Activated naive CD8-positive, alpha-beta T cell treated with anti-CD3 and anti-CD28 coated beads, Interleukin-2, amount 50 U/mL, for 24 hours (primary cell): ENCODE measurements around the gene JAZF1.
A peak's percentile ranks its signal among the peaks of the same experiment; 100 is the strongest.

ENCODE experiments used
- ATAC-seq: fragments of 150-1000 bp; cut with Tn5 transposase; one replicate; pipeline ENCODE4 v1.10.0; 2021
- DNase-seq: peaks from one replicate; pipeline ENCODE4 v3.0.0; 2021
- H3K27ac Mint-ChIP-seq: one replicate; pipeline ENCODE4 v1.8.0; 2021; ENCODE audit warnings: mild to moderate bottlenecking, mixed read lengths
- H3K27me3 Mint-ChIP-seq: one replicate; pipeline ENCODE4 v1.8.0; 2021; ENCODE audit warnings: mixed read lengths
- H3K36me3 Mint-ChIP-seq: one replicate; pipeline ENCODE4 v1.8.0; 2021; ENCODE audit warnings: low read depth, mixed read lengths
- H3K4me1 Mint-ChIP-seq: one replicate; pipeline ENCODE4 v1.8.0; 2021; ENCODE audit warnings: mixed read lengths
- H3K4me3 Mint-ChIP-seq: one replicate; pipeline ENCODE4 v1.8.0; 2021; ENCODE audit warnings: mild to moderate bottlenecking, moderate library complexity, mixed read lengths
- H3K9me3 Mint-ChIP-seq: one replicate; pipeline ENCODE4 v1.8.0; 2021; ENCODE audit warnings: mixed read lengths

The JAZF1 gene

DNA sequence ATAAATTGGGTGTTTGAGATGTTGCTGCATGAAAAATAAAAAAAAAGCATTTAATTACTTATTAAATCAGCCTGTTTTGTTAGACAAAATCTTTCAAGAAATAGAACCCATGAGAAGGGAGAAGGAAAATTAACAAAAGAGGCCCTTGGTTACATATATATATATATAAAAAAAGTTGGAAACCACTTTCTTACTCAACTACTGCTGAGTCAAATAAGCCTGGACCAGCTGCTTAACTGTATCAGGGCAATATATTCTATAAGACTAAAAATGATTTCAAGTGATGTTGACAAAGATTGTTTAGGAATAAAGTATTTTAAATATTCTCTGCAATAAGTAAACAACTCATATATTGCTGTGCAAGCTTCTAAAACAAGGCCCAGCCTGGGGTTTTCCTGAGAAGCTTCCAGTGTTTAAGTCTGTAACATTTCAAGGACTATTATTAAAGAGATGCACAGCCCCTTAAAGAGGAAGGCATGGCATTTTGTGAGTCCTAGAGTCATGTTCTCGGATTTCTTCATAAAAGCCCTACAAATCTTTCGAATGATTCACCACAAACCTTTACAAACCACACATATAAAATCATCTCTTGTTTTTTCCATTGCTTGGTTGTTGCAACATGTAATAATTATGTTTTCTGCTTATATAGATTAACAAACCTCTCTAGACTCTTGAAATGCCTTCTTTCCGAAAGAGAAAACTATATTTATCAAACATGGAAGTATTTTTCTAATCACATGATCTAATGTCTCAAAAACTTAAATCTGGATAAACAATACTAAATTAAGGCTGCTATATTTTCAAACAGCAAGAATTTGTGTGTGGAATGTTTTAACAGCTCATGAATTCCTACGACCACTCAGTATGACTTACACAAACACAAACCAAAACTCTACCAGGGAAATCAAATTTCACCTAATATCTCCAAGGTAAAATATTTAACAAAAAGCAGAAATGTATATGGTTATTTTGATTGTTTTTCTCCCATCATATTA, 14.3 kb downstream of the JAZF1 start:
- ATAC-seq = peak; percentile 52
- Mint-ChIP-seq H3K27ac (peak overlapping the region; percentile 61), H3K9me3 (no peaks in the 10 kb centered on the region), H3K4me1 (peaks cover 53% of the 10 kb centered on the region), H3K4me3 (no peak overlapping the region), H3K36me3 (peaks cover 5% of the 10 kb centered on the region), H3K27me3 (no peaks in the 10 kb centered on the region)
- DNase-seq = no peak

DNA sequence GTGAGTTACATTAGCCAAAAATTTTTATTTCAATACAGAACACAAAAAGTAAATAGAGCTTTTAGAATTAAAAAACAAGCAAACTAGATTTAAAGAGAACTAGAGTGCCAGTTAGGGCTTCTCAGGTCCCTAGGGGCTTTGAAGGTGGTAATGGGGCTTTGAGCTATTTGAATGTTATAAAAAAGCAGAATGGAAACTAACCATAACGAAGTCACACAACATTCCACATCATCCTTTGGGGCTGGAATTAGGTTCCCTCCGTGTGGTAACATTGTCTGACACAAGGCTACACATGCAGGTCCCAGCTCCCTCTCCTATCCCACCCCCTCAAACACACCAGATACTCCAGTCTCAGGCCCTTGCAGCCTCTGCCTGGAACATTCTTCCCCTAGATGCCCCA, 15.3 kb downstream of the JAZF1 start:
- Mint-ChIP-seq H3K4me1 (peaks cover 52% of the 10 kb centered on the region), H3K27me3 (no peaks in the 10 kb centered on the region), H3K27ac (peak overlapping the region; percentile 31), H3K36me3 (peaks cover 4% of the 10 kb centered on the region), H3K9me3 (no peaks in the 10 kb centered on the region), H3K4me3 (no peak overlapping the region)
- no peak for ATAC-seq
- no peak for DNase-seq

DNA sequence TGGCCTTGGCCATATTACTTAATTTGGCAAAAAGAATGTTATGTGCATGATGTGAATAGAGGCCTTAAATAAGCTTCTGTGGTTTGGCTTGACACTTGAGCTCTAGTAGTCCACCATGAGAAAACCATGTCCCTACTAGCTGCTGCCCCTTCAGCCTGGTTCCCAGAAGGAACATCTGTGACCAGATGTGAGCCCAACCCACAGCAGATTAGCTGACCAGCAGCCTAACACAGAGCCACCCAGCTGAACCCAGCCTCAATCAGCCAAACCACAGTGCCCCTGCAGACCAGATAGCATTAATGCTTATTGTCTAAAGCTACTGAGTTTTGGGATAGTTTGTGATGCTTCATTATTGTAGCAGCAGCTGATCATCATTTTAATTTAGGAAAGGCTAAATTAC, 16.6 kb downstream of the JAZF1 start:
- no peak for DNase-seq
- Mint-ChIP-seq H3K4me3 (no peak overlapping the region), H3K4me1 (peaks cover 49% of the 10 kb centered on the region), H3K9me3 (no peaks in the 10 kb centered on the region), H3K27me3 (no peaks in the 10 kb centered on the region), H3K36me3 (peaks cover 5% of the 10 kb centered on the region), H3K27ac (no peak overlapping the region)
- no peak for ATAC-seq

DNA sequence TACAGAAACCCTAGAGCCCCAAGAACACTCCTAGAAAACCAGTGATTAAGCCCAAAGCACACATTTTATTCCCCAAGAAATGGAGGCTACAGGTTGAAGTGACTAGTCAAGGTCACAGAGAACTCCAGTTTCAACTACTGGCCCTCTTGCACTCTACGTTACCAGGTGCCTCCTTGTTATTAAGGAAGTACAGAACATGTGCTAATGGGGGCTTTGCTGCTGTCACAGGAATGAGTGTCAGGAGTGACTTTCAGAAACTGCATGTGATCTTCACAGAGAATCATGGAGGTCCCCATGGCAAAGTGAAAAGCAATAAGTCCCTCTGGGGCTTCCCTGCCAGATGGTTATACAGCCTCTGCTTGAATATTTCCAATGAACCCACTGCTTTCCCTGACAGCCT, 19.3 kb downstream of the JAZF1 start:
- no peak for DNase-seq
- Mint-ChIP-seq H3K27me3 (no peaks in the 10 kb centered on the region), H3K4me1 (peaks cover 46% of the 10 kb centered on the region), H3K9me3 (no peaks in the 10 kb centered on the region), H3K27ac (no peak overlapping the region), H3K36me3 (peaks cover 9% of the 10 kb centered on the region), H3K4me3 (no peak overlapping the region)
- ATAC-seq = no peak

DNA sequence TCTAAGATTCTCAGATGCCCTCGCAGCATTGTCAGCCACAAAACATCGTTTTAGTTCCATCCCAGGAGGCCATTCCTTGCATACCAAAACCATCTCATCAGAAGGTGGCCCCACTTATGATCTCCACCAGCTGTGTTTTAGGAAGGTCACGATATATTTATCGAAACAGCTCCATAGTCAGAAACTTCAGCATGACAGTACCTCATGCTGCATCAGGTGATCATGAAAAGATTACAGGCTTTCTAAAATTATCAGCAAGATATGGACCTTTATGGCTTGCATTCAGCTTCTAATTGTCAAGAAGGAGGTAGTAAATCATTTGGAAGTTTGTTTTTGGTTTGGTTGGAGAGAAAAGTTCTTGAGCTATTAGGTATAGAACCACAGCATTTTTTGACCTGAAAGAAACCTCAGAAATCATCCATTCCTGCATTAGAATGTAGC, 20.0 kb downstream of the JAZF1 start:
- ATAC-seq (no peak), DNase-seq (no peak)
- Mint-ChIP-seq H3K27me3 (no peaks in the 10 kb centered on the region), H3K9me3 (no peaks in the 10 kb centered on the region), H3K4me1 (peaks cover 47% of the 10 kb centered on the region), H3K27ac (no peak overlapping the region), H3K36me3 (peaks cover 10% of the 10 kb centered on the region), H3K4me3 (no peak overlapping the region)

DNA sequence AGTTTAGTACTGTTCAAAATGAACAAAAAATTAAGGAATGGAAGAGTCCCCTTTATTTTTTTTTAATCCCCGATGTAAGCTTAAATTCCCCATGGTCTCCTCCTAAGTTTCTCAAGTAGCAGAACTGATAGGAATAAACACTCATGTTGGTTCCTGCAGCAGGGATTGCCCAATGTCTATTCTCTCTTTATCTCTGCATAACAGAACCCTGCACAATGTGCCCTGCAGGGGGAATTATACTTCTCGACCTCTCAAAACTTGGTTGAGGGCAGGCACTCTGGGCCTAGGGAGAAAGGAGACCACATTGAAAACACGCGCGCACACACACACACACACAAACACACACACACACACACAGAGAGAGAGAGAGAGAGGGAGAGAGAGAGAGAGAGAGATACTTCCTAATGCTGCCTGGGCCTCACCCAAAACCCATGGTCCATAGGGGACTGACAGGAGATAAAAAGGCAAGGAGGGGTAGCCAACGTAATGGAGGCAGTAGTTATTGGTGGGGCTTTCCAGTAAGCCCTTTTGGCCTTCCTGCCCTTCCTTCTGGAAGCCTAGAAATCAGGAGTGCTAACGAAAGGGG, 22.7 kb downstream of the JAZF1 start:
- no peak overlapping the region for H3K27ac Mint-ChIP-seq
- ATAC-seq (no peak), DNase-seq (no peak)
- no peak overlapping the region for H3K4me3 Mint-ChIP-seq
- H3K4me1 Mint-ChIP-seq = peaks cover 61% of the 10 kb centered on the region
- H3K36me3 Mint-ChIP-seq = peaks cover 10% of the 10 kb centered on the region
- H3K9me3 Mint-ChIP-seq = no peaks in the 10 kb centered on the region
- no peaks in the 10 kb centered on the region for H3K27me3 Mint-ChIP-seq

DNA sequence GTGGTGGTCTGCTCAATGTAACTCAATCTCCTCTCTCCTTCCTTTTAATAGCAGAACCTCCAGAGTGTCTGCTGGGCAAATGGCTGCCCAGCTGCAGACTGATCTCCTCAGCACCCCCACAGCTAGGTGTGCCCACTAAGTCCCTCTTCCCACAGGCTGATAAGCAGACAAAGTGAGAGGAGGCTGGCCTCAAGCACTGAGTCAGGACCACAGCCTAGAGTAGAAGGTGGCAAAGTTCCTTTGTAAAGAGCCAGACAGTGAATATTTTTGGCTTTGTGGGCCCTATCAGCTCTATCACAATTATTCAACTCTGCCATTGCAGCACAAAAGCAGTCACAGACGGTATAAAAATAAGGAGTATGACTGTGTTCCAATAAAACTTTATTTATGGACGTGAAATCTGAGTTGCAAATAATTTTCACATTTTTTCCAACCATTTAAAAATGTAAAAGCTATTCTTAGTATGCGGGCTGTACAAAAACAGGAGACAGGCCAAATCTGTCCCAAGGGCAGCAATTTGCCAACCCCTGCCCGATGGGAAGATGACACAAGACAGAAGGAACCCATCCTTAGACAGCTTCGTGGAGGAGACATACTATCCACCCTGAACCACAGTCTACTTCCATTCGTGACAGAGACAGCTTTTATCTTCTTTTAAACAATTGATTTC, 23.4 kb downstream of the JAZF1 start:
- Mint-ChIP-seq H3K36me3 (peaks cover 12% of the 10 kb centered on the region), H3K27me3 (no peaks in the 10 kb centered on the region), H3K4me3 (no peak overlapping the region), H3K27ac (peak overlapping the region; percentile 2), H3K9me3 (peaks cover 3% of the 10 kb centered on the region), H3K4me1 (peaks cover 68% of the 10 kb centered on the region)
- ATAC-seq (peak; percentile 27), DNase-seq (no peak)

DNA sequence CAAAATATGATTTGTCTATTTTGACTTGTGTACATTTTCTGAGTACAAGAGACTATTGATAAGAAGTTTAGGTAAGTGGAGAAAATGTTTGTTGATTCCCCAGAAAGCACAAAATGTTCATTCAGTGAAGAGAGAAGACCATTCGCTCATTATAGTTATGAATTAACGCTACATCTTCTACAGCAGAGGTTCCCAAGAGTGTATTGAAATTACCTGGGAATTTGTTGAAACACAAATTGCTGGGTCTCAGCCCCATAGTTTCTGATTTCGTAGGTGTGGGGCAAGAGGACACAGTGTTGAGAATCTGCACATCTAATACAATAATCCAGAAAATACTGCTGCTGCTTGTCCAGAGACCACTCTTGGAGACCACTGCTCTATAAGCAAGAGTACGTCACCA, 24.2 kb downstream of the JAZF1 start:
- peak overlapping the region; percentile 96 for H3K27ac Mint-ChIP-seq
- DNase-seq = no peak
- peaks cover 12% of the 10 kb centered on the region for H3K36me3 Mint-ChIP-seq
- H3K27me3 Mint-ChIP-seq = no peaks in the 10 kb centered on the region
- H3K9me3 Mint-ChIP-seq = peaks cover 3% of the 10 kb centered on the region
- H3K4me3 Mint-ChIP-seq = no peak overlapping the region
- no peak for ATAC-seq
- peaks cover 74% of the 10 kb centered on the region for H3K4me1 Mint-ChIP-seq

DNA sequence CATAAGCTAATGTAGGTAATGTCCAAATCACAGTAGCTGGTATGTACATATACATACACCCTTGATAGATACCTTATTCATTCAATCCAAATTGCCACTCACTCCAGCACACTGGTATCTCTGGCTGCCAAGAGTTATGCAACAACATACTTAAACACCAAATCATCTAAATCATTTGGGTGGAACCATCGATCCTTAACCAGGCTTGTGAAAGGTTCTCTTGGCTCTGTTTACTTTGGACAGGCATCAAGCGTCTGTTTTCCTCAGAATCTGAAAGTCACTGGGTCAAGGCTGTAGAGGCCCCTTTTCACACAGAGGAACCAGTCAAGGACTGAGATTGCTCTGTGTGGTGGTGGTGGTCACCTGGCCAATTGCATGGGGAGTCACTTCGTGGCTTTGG, 24.6 kb downstream of the JAZF1 start:
- no peak for ATAC-seq
- Mint-ChIP-seq H3K36me3 (peaks cover 12% of the 10 kb centered on the region), H3K9me3 (peaks cover 3% of the 10 kb centered on the region), H3K4me1 (peaks cover 75% of the 10 kb centered on the region), H3K4me3 (peak overlapping the region; percentile 58), H3K27me3 (no peaks in the 10 kb centered on the region), H3K27ac (peak overlapping the region; percentile 96)
- no peak for DNase-seq

DNA sequence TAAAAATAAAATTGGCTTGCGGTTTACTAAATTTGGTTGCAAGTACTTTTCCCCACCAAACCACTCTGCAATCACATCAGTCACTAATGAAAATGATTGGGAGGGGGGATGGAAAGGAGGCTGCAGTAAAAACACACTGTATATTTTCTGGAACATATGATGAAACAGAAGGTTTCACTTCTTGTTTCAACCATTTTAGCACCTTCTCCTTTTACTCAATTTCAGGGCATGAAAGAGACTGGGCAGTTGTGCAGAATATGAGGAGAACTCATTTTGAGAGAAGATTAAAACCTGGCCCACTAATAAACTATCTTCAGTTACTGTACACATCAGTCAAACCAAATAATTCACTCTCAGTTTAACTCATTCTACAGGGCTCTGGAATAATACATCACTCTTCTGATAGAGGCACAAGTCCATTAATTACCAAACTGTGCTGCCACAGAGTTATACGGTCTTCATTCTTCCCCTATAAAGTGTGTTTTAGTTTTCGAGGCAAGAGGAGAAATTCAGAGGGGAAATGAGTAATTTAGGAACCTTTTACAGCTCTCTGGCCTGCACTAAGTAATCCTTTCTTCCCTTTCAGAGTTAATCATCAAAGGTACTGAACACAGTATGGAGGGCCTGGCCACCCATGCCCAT, 25.5 kb downstream of the JAZF1 start:
- H3K27me3 Mint-ChIP-seq = no peaks in the 10 kb centered on the region
- H3K36me3 Mint-ChIP-seq = peaks cover 11% of the 10 kb centered on the region
- H3K27ac Mint-ChIP-seq = peak overlapping the region; percentile 96
- peaks cover 3% of the 10 kb centered on the region for H3K9me3 Mint-ChIP-seq
- H3K4me3 Mint-ChIP-seq = peak overlapping the region; percentile 58
- DNase-seq (no peak), ATAC-seq (peak; percentile 63)
- peaks cover 80% of the 10 kb centered on the region for H3K4me1 Mint-ChIP-seq

DNA sequence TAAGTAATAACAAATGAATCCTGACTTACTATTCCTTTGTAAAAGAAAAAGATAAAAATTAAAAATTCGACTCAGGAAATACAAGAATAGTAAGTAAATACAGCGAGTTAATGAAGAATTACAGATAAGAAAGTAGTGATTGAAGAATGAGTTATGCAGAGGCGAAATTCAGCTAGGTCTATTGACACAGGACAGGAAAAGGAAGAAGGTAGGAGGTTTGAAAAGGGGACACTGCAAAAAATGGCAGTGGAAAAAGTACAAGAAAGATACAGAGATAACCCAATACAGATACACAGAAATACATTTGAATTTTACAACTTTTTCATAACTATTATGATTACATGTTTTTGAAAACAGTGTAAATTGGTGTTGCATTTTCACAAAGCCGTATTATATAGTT, 28.0 kb downstream of the JAZF1 start:
- no peak for DNase-seq
- H3K4me3 Mint-ChIP-seq = no peak overlapping the region
- no peaks in the 10 kb centered on the region for H3K27me3 Mint-ChIP-seq
- H3K27ac Mint-ChIP-seq = peak overlapping the region; percentile 86
- peaks cover 88% of the 10 kb centered on the region for H3K4me1 Mint-ChIP-seq
- ATAC-seq = no peak
- H3K36me3 Mint-ChIP-seq = peaks cover 15% of the 10 kb centered on the region
- H3K9me3 Mint-ChIP-seq = peaks cover 3% of the 10 kb centered on the region

DNA sequence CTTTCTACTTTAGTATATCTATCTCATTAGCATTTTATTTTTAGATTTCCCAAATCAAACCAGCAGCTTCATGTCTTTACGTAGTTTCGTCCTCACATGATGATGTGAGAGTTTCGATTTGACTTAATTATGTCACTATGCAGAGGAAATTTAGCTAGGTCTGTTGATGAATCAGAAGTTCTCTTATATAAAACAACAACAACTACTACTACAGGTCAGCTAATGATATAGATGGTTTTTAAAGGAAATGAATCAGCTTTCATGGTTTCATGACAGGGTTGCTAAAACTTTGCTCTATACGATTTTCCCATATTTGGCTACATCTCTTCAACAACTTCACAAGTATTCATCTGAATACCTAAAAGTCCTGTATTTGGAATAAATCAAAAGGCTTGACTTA, 28.6 kb downstream of the JAZF1 start:
- Mint-ChIP-seq H3K27me3 (no peaks in the 10 kb centered on the region), H3K4me1 (peaks cover 82% of the 10 kb centered on the region), H3K36me3 (peaks cover 14% of the 10 kb centered on the region), H3K9me3 (peaks cover 3% of the 10 kb centered on the region), H3K4me3 (peak overlapping the region; percentile 48), H3K27ac (peak overlapping the region; percentile 86)
- DNase-seq = no peak
- peak; percentile 53 for ATAC-seq

DNA sequence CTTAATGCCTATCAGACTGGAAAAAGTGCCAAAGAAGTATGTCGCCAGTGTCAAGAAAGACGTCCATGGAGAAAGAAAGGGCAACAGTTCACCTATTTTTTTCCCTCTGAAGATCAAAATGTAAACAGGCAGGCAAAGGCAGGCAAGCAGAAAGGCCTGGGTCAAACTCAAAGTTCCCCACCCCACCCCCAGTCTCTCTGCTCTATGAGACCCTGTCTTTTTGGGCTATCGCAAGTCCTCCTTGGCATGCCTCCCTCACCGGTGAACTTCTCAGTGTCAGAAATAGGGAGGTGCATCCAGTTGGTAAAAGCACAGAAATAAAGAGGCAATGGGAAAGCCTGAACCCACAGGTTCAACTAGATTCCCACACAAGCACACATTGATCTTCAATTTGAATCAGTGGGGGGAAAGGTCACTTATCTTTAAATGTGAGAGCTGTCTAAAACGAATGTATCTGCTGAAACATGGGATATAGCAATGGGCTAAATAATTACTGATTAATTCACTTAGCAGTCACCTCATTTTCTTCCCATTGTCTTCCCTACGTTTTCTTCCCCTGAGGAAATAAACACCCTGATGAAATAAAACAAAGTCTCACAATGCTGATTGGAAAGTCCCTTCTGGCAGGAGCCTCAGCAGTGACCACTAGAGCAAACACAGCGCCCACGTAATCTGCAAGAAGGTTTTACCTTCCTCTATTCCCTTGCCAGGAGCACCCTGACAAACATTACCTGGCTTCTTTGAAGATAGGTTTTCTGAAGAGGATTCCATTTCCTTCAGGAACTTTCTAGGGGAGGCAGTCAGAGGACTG, 31.1 kb downstream of the JAZF1 start:
- Mint-ChIP-seq H3K27ac (peak overlapping the region; percentile 86), H3K27me3 (no peaks in the 10 kb centered on the region), H3K9me3 (peaks cover 3% of the 10 kb centered on the region), H3K4me3 (no peak overlapping the region), H3K4me1 (peaks cover 57% of the 10 kb centered on the region), H3K36me3 (peaks cover 17% of the 10 kb centered on the region)
- ATAC-seq (no peak), DNase-seq (no peak)

DNA sequence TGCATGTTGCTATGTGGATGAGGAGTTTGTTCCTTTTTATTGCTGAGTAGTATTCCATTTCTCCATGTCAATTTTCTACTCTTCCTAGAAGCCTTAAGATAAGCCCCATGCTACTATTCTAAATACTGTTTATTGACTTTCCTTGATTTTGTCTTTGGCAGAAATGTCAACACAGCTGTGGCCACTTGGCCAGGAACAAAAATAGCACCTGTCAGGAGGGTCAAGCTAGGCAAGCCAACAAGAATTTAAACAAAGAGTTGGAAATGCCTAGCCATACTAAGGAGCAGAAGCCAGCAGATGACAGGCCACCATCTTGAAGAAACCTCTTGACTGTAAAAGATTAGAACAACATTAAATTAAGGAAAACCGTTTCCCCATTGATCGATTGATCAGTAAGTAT, 34.7 kb downstream of the JAZF1 start:
- H3K27me3 Mint-ChIP-seq = no peaks in the 10 kb centered on the region
- no peaks in the 10 kb centered on the region for H3K9me3 Mint-ChIP-seq
- DNase-seq = no peak
- H3K4me1 Mint-ChIP-seq = peaks cover 42% of the 10 kb centered on the region
- H3K27ac Mint-ChIP-seq = no peak overlapping the region
- H3K4me3 Mint-ChIP-seq = no peak overlapping the region
- ATAC-seq = no peak
- peaks cover 15% of the 10 kb centered on the region for H3K36me3 Mint-ChIP-seq
